Hepatocyte (in vitro differentiated cells): ENCODE data around the gene CKS1B.

Source experiments
- EZH2phosphoT487 ChIP-seq: fragments of 200-600 bp; sonication (generic); IDR thresholded peaks from one replicate; pipeline ENCODE4 v1.6.1; 2018; ENCODE audit warnings: antibody characterized with exemption, mild to moderate bottlenecking, low read depth, moderate library complexity; ENCODE audit not compliant: unreplicated experiment, severe bottlenecking
- TF ChIP-seq, protein P1 (sequence below): fragments of 200-600 bp; sonication (generic); IDR thresholded peaks from 2 replicates; pipeline ENCODE4 v1.5.1; 2016; ENCODE audit warnings: antibody characterized with exemption, mild to moderate bottlenecking; ENCODE audit not compliant: poor library complexity

DNA sequence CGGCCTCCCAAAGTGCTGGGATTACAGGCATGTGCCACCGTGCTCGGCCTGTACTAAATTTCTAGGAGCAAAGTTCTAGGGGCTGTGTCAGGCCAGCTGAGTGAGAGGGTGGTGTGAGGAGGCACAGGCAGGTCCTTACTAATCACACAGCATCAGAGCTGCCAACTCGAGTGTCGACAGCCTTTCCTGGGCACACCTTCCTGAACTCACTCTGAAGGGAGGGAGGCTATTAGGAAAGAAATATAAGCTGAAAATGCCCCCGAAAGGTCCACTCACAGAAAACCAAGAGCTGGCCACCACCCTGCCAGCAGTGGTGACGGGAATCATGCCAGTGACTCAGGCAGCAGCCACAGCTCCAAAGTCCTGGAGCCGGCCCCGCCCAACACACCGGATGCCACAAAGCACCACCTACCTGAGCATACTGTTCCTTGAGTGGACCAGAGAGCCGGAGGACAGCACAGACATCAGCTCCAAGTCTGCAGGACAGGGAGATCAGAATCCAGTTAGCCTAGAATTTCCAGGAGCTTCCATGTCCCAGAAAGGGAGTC, 42.5 kb upstream of the CKS1B start:
- TF ChIP-seq, protein P1, sequence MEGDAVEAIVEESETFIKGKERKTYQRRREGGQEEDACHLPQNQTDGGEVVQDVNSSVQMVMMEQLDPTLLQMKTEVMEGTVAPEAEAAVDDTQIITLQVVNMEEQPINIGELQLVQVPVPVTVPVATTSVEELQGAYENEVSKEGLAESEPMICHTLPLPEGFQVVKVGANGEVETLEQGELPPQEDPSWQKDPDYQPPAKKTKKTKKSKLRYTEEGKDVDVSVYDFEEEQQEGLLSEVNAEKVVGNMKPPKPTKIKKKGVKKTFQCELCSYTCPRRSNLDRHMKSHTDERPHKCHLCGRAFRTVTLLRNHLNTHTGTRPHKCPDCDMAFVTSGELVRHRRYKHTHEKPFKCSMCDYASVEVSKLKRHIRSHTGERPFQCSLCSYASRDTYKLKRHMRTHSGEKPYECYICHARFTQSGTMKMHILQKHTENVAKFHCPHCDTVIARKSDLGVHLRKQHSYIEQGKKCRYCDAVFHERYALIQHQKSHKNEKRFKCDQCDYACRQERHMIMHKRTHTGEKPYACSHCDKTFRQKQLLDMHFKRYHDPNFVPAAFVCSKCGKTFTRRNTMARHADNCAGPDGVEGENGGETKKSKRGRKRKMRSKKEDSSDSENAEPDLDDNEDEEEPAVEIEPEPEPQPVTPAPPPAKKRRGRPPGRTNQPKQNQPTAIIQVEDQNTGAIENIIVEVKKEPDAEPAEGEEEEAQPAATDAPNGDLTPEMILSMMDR, result no peak
- no peak for TF ChIP-seq EZH2phosphoT487
